Uterus (tissue), 4 donors: ENCODE data around the gene IGSF3. TPM values are rescaled to one million over a fixed set of nuclear protein-coding genes. Genes with fewer than 3 reads are reported as not detected.
"Not testable (repeated sequence)": the region's sequence is repeated elsewhere in the genome, so short reads cannot be mapped to it uniquely, and the experiment has no call there.

Source experiments
- DNase-seq, 2 donors: peaks; one replicate each; pipeline ENCODE4 v3.0.0-alpha.2; 2019 to 2020
- H3K27ac ChIP-seq, 2 donors: fragments of 200-600 bp; sonication (generic); 1 replicate in 1 of 2; 2 replicates in 1 of 2; pipeline ENCODE4 v1.5.1; 2016 to 2018
- H3K27me3 ChIP-seq, 2 donors: fragments of 200-600 bp; sonication (generic); one replicate each; pipeline ENCODE4 v1.5.1; 2018 to 2019; ENCODE audit warnings: control low read depth in 1 of 2
- H3K36me3 ChIP-seq, 2 donors: fragments of 200-600 bp; sonication (generic); one replicate each; pipeline ENCODE4 v1.5.1; 2019; ENCODE audit warnings: control low read depth in 1 of 2
- H3K4me1 ChIP-seq, 2 donors: fragments of 200-600 bp; sonication (generic); one replicate each; pipeline ENCODE4 v1.5.1; 2018 to 2019; ENCODE audit warnings: control low read depth in 1 of 2
- H3K4me3 ChIP-seq, 2 donors: fragments of 200-600 bp; sonication (generic); 1 replicate in 1 of 2; 2 replicates in 1 of 2; pipeline ENCODE4 v1.5.1; 2018 to 2019; ENCODE audit warnings: mild to moderate bottlenecking in 1 of 2
- H3K9me3 ChIP-seq, 2 donors: fragments of 200-600 bp; sonication (generic); one replicate each; pipeline ENCODE4 v1.5.1; 2019; ENCODE audit warnings: control low read depth in 1 of 2
- POLR2A ChIP-seq, 2 donors: fragments of 450-650 bp; IDR thresholded peaks; one replicate each; pipeline ENCODE4 v1.6.1; 2016; ENCODE audit warnings: antibody characterized with exemption in 2 of 2, mild to moderate bottlenecking in 1 of 2, moderate library complexity in 1 of 2
- intact Hi-C: fragments of 100-400 bp; cut with DNase I; formaldehyde crosslinking; loops from one replicate; pipeline ENCODE4 v1.15.1; 2023; ENCODE audit warnings: low total_unique reads
- total RNA-seq, 4 donors: library from RNA; depleted of rRNA in 3 of 4; stranded (reverse); fragments of >200 nt in 3 of 4; gene quantifications; one replicate each; pipeline versions ENCODE4 v1.1.0 to v1.2.4, GENCODE V29; 2014 to 2023
- TF ChIP-seq, protein P1 (sequence below), 4 experiments: fragments of 200-600 bp in 2 of 4; fragments of 450-650 bp in 2 of 4; sonication (generic) in 2 of 4; IDR thresholded peaks; one replicate each; pipeline ENCODE4 v1.5.1; 2016 to 2019; ENCODE audit warnings: antibody characterized with exemption in 4 of 4, mild to moderate bottlenecking in 2 of 4, moderate library complexity in 1 of 4
- donor health status: DM: yes; HTN: yes; CAD: no.

The IGSF3 gene
- total RNA-seq, 4 donors from 2014 or later = 3.8 to 35.6 (median 8.4) TPM

DNA sequence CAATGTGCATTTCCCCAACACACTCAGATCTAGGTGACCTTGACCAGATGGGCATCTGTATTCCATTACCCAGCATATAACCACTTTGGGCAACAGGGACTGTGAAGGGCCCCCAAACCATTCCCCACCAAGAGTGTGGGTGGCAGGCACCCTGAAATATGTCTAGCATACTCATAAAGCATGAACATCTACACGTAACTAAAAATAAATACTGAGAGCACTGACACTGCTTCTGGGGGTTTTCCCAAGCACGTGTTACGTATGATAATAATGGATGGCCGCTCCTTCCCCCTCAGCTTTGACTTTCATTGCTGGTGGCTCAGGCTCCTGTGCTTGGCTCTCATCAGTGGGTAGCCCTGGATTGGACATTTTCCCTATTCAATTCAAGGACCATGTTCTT, 39.1 kb downstream of the IGSF3 start:
- no peaks in the 10 kb centered on the region for H3K36me3 ChIP-seq
- no peak for DNase-seq
- H3K27ac ChIP-seq = no peak overlapping the region
- TF ChIP-seq, protein P1, sequence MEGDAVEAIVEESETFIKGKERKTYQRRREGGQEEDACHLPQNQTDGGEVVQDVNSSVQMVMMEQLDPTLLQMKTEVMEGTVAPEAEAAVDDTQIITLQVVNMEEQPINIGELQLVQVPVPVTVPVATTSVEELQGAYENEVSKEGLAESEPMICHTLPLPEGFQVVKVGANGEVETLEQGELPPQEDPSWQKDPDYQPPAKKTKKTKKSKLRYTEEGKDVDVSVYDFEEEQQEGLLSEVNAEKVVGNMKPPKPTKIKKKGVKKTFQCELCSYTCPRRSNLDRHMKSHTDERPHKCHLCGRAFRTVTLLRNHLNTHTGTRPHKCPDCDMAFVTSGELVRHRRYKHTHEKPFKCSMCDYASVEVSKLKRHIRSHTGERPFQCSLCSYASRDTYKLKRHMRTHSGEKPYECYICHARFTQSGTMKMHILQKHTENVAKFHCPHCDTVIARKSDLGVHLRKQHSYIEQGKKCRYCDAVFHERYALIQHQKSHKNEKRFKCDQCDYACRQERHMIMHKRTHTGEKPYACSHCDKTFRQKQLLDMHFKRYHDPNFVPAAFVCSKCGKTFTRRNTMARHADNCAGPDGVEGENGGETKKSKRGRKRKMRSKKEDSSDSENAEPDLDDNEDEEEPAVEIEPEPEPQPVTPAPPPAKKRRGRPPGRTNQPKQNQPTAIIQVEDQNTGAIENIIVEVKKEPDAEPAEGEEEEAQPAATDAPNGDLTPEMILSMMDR (IDR thresholded peaks at IDR 0.05) = no peak
- no peak for TF ChIP-seq POLR2A (IDR thresholded peaks at IDR 0.05)
- no peak overlapping the region for H3K4me3 ChIP-seq
- intact Hi-C loops = no loop called here
- no peaks in the 10 kb centered on the region for H3K27me3 ChIP-seq
- no peaks in the 10 kb centered on the region for H3K4me1 ChIP-seq
- H3K9me3 ChIP-seq = no peaks in the 10 kb centered on the region

DNA sequence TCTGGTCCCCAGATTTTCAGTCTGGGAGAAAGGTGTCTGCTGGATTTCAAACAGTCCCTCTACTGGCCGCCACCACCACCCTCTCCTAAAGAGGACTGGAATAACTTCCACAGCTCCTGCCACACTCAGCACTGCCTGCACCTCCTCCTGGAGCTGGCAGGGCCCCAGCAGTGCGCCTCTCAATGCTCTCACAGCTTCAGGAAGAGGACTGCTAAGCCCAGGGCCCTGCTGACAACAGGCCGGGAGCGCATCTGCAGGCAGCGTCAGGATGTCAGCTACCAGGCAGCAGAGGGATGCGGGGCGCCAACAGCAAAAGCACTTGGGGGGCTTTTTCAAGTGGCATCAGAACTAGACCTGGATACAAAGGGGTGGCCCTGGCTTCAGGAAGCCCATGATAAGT, 40.2 kb downstream of the IGSF3 start:
- H3K27ac ChIP-seq, H3K4me1 ChIP-seq, H3K27me3 ChIP-seq, intact Hi-C loops, H3K36me3 ChIP-seq, H3K9me3 ChIP-seq, H3K4me3 ChIP-seq, DNase-seq: not testable (repeated sequence)

DNA sequence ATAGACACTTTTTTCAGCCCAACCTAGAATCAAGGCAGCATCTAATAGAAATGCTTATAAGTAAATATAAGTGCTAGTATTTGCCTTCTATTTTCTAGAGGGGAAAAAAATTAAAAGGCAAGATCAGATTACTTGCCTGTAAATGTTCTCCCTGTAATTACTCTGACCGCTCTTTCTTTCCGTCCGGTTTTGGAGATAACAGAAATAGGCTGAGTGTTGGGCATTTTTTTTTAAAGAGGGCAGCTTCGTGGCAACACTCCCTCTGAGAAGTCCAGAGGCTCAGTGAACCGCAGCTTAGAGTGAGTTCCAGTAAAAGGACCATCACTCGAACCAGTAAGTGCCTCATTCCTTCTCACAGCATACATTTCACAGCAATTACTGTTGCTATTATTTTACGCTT, 40.6 kb downstream of the IGSF3 start:
- H3K4me3 ChIP-seq, H3K4me1 ChIP-seq, H3K27ac ChIP-seq, H3K27me3 ChIP-seq, H3K36me3 ChIP-seq, DNase-seq, H3K9me3 ChIP-seq, intact Hi-C loops: not testable (repeated sequence)

DNA sequence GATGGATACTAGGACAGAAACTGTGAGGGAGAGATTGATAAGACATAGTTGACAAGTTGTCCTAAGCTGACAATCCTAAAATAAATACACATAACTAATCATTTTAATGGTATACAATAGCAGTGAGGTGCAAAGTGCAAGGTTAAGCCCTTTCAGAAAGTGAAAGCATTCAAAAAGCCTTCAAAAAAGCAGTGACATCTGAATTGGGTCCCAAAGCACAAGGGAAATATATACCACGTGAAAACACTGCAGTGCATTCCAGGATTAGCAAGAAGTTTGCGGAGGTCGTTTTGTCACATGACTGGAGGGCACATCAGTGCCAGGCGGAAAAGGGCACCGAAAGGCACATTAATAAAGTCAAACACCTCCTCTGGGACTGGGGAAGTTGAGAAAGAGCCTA, 42.4 kb downstream of the IGSF3 start:
- H3K4me1 ChIP-seq, DNase-seq, H3K27ac ChIP-seq, H3K36me3 ChIP-seq, H3K27me3 ChIP-seq, H3K4me3 ChIP-seq, intact Hi-C loops, H3K9me3 ChIP-seq: not testable (repeated sequence)

DNA sequence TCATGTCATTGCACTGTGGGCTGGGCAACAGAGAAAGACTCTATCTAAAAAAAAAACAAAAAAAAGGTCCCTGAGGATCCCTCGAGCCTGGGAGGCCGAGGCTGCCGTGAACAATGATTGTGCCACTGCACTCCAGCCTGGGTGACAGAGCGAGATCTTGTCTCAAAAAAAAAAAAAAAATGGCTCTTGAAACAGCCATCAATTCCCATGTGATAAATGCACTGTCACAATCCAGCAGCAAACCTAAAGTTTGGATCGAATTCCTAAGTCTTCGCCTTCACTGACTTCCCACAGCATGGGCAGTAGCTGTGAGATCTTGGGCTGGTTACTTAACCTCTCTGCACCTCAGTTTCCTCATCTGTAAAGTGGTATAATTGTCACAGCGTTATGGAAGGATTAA, 43.5 kb downstream of the IGSF3 start:
- no peaks in the 10 kb centered on the region for H3K4me1 ChIP-seq
- DNase-seq = no peak
- intact Hi-C loops = no loop called here
- no peaks in the 10 kb centered on the region for H3K36me3 ChIP-seq
- no peaks in the 10 kb centered on the region for H3K27me3 ChIP-seq
- no peak overlapping the region for H3K4me3 ChIP-seq
- TF ChIP-seq, protein P1 (IDR thresholded peaks at IDR 0.05) = no peak
- no peak for TF ChIP-seq POLR2A (IDR thresholded peaks at IDR 0.05)
- H3K27ac ChIP-seq = no peak overlapping the region
- H3K9me3 ChIP-seq = no peaks in the 10 kb centered on the region

DNA sequence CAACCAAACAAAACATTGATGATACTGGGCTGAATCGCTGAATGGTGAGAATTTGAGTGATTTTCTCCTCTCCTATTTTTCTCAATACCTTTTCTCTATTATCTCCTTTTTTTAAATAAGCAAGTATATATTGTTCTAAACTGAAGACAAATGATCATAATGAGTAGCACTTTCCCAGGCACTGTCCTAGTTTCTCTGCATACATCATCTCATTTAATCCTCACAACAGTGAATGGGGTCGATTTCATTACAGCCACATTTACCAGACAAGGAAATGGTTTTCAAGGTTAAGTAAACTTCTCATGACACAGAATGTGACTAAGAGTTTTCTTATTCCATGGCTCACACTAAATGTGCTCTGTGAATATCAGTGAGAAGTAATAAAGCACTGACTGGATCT, 45.0 kb downstream of the IGSF3 start:
- H3K27me3 ChIP-seq, H3K36me3 ChIP-seq, H3K9me3 ChIP-seq, H3K4me3 ChIP-seq, intact Hi-C loops, H3K27ac ChIP-seq, DNase-seq, H3K4me1 ChIP-seq: not testable (repeated sequence)

DNA sequence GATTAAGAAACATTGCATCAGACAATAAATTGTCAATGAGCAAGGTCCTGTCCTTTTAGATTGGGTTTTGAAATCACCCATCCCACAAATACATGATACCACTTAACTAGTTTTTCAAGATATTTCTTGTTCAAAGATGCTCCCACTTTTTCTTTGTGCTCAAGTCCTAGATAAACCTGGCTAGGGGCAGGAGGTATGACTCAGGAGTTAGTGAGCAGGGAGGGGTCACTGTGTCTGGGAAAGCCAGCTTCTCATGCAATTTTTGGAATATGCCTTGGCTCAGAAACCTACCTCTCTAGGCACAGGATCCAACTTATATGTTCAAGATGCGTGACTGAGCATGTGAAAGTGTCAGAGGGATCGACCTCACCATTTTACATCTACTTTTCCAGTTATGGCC, 45.8 kb downstream of the IGSF3 start:
- H3K27me3 ChIP-seq, H3K4me3 ChIP-seq, DNase-seq, H3K27ac ChIP-seq, H3K9me3 ChIP-seq, H3K36me3 ChIP-seq, intact Hi-C loops, H3K4me1 ChIP-seq: not testable (repeated sequence)

DNA sequence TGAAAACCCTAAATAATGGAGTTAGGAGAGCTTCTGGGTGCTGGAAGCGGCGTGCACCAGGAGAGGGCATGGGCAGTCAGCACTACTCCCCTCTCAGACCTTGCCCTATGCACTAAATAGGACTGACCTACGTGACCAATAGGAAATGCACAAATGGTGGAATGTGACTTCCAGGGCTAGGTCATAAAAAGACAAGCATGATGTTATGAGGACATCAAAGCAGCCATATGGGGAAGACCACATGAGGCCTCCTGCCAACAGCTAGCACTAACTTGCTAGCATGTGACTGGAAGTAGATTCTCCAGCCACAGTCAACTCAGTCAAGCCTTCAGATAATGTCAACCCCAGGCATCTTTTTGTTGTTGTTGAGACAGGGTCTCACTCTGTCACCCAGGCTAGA, 47.1 kb downstream of the IGSF3 start:
- H3K4me1 ChIP-seq, H3K27ac ChIP-seq, H3K36me3 ChIP-seq, intact Hi-C loops, H3K4me3 ChIP-seq, H3K27me3 ChIP-seq, H3K9me3 ChIP-seq, DNase-seq: not testable (repeated sequence)

DNA sequence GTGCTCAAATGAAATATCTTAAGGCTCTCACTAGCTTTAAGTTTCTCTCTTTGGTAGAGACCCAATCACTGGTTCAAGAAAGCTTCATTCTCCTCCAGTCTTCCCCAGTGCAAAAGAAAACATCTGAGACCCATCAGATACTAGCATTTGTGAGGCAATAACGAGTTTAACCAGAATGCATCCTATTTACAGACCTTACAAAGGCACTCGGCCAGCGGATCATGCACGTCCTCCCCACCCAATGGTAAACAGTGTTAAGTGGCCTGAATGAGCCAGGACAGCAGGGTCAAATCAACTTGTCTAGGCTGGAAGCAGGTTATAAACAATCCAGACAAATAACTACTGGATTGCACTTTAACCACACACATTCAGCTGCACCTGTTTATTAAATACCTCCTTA, 48.4 kb downstream of the IGSF3 start:
- H3K27ac ChIP-seq, DNase-seq, intact Hi-C loops, H3K4me1 ChIP-seq, H3K27me3 ChIP-seq, H3K4me3 ChIP-seq, H3K36me3 ChIP-seq, H3K9me3 ChIP-seq: not testable (repeated sequence)

DNA sequence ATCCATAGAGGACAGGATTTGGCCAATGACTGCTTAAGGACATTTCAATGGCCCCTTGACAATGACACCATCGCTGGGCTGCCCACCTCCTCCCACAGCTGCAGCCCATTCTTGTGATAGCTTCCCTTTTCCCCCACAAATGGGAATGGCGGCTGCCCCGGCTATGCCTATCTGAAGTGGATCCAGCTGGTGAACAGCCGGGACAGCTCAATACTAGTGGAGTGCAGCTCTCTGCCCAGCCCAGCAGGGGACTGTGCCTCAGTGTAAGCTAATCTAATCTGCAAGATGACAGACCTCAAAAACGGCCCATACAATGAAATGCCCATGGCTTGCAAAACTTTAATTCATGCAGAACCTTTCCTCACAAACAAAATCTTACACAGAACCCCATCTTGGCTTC, 49.7 kb downstream of the IGSF3 start:
- H3K36me3 ChIP-seq, H3K9me3 ChIP-seq, H3K4me1 ChIP-seq, intact Hi-C loops, H3K27me3 ChIP-seq, H3K4me3 ChIP-seq, H3K27ac ChIP-seq, DNase-seq: not testable (repeated sequence)

DNA sequence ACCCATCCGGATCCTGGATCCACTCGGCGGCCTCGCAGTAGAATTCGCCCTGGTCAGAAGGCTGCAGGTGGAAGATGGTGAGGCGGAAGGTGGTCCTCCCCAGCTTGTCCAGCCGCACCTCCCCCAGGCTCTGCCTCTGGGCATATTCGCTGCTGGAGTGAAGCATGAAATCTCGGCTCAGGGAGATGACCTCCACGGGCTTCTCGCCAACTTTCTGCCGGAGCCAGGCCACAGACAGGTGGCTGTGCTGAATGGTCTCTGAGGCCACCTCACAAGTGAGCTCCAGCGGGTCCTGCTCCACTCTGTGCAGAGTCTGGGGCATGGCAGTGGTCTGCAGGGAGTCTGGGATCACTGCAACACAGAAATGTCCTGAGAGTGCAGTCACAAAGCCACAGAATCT, 53.7 kb downstream of the IGSF3 start:
- DNase-seq, H3K27ac ChIP-seq, H3K36me3 ChIP-seq, H3K27me3 ChIP-seq, intact Hi-C loops, H3K4me3 ChIP-seq, H3K4me1 ChIP-seq, H3K9me3 ChIP-seq: not testable (repeated sequence)

DNA sequence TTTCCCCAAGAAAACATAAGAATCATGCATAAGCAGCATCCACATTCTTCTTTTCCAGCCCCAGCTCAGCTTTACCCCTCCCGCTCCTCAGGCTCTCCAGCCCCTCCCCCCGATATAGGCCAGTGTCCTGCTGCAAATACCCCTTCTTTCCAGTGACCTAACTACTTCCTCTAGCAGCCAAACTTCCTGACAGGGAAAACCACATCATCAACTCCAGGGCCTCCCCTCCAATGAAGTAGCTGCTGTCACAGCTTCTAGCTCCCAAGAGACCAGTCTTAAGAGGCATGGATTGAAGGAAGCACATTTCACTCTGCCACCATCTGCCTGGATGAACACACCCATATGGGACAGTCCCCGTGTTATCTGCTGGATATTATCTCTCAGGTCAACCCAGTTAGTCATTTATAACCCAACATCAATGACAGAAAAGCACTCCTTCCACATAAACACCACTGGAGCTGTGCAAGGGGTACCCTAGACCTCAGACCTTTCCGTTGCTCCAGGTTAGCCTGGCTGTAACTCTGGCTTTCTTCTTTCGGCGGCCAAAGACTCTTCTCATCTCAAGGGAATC, 57.6 kb downstream of the IGSF3 start:
- intact Hi-C loops, H3K4me1 ChIP-seq, H3K27ac ChIP-seq, H3K9me3 ChIP-seq, H3K4me3 ChIP-seq, H3K27me3 ChIP-seq, H3K36me3 ChIP-seq, DNase-seq: not testable (repeated sequence)
